GM12892 (cell line): Measurements from ENCODE around the gene APC2.

Experiments
- POLR2A ChIP-seq: IDR thresholded peaks from 2 replicates; pipeline ENCODE4 v1.6.1; 2011; ENCODE audit warnings: low read depth, low read length, control low read depth
- POLR2AphosphoS5 ChIP-seq: IDR thresholded peaks from 2 replicates; pipeline ENCODE4 v1.6.1; 2011; ENCODE audit warnings: low read depth, low read length, control low read depth
- TAF1 ChIP-seq: IDR thresholded peaks from 2 replicates; pipeline ENCODE4 v1.6.1; 2011; ENCODE audit warnings: low read depth, mild to moderate bottlenecking, control low read depth, low read length, borderline replicate concordance

GRCh38 chr19:1437609-1438008, 12.3 kb upstream of the APC2 start:
- TF ChIP-seq TAF1 (no peak), POLR2AphosphoS5 (no peak), POLR2A (no peak)
